Astrocyte of the cerebellum (primary cell): ENCODE measurements around the gene IRAK3.
A peak's percentile ranks its signal among the peaks of the same experiment; 100 is the strongest.
"Not testable (repeated sequence)": the region's sequence is repeated elsewhere in the genome, so short reads cannot be mapped to it uniquely, and the experiment has no call there.

Source experiments
- DNase-seq: peaks from one replicate; pipeline ENCODE4 v3.0.0-alpha.2; 2011; ENCODE audit warnings: low read depth
- H3K4me3 ChIP-seq: 2 replicates; pipeline ENCODE4 v1.5.1; 2011; ENCODE audit warnings: mild to moderate bottlenecking, low read depth, low read length, moderate library complexity
- in situ Hi-C: cut with HindIII; loops from 2 replicates; pipeline ENCODE4 v1.10.0; 2017; ENCODE audit warnings: low sequenced_read_pairs
- TF ChIP-seq, protein P1 (sequence below): IDR thresholded peaks from 2 replicates; pipeline ENCODE4 v1.5.1; 2012; ENCODE audit warnings: low read length, low read depth, moderate library complexity, mild to moderate bottlenecking; ENCODE audit errors: missing control alignments

Gene IRAK3

DNA sequence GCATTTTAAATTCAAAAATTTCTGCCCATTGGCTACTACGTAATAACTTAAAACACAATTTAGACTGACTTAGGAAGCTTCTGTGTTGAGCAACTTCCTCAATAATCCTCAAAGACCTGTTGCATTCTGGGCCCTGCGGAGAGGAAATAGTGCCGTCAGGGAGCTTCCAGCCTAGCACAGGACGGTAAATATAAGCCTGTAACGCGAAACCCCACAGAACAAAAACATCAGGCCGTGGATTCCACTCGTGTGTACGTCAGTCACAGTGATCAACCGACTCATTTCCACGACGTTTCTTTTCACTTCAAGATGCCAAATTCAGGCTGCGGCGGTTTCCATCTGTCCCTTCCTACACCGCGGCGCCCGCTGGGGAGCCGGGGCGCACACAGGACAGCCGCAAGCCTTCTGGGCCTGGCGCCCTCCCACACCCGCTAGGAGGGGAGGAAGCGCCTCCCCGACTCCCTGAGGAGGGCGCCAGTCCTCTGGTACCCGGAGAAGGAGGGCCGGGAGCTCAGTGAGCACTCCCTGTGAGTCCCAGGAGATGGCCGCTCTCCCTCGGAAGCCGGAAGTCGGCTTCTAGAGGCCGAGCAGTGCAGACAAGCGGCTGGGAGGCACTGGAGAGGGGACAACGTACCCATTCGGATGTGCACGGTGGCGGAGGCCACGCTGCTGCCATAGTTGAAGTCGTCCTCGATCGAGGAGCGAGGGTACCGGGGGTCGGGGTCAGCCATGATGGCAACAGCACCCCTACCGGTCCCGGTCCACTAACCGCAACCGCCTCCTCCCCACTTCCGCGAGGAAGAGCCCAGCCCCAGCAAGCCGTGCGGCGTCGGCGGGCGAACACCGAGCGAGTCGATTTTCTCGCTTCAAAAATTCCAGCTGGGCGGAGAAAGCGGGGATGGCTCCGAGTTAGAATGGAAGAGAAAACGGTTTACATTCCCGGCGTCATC is 19.5 kb upstream of the IRAK3 start, which contains the start of gene TMBIM4:
TMBIM4 (minus strand) TSS at position 776 of the 950 bp plus-strand sequence; CDS start at position 731, 45 bp downstream.
- DNase-seq, result peak; percentile 79
- in situ Hi-C loops, result no loop called here
- peak within 1 kb of the TSS; percentile 63 for H3K4me3 ChIP-seq
- TF ChIP-seq, protein P1, sequence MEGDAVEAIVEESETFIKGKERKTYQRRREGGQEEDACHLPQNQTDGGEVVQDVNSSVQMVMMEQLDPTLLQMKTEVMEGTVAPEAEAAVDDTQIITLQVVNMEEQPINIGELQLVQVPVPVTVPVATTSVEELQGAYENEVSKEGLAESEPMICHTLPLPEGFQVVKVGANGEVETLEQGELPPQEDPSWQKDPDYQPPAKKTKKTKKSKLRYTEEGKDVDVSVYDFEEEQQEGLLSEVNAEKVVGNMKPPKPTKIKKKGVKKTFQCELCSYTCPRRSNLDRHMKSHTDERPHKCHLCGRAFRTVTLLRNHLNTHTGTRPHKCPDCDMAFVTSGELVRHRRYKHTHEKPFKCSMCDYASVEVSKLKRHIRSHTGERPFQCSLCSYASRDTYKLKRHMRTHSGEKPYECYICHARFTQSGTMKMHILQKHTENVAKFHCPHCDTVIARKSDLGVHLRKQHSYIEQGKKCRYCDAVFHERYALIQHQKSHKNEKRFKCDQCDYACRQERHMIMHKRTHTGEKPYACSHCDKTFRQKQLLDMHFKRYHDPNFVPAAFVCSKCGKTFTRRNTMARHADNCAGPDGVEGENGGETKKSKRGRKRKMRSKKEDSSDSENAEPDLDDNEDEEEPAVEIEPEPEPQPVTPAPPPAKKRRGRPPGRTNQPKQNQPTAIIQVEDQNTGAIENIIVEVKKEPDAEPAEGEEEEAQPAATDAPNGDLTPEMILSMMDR, result no peak

DNA sequence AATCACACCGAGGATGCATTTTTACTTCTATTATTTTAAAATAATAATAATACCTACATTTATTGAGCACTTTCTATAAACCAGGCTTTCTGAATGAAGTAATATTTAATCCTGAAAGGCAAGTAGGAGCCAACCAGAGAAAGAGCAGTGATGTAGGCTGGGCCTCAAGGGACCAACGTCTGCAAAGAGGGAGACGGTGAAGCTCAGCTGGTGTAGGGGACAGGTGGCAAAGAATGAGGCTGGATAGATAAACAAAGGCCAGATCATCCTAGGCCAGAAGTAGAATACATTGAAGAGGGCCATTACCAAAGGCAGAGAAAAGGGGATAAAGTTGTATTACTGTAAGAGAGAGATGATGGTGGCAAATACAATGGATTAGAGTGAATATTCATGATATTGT is 18.4 kb upstream of the IRAK3 start:
- peak overlapping the region; percentile 63 for H3K4me3 ChIP-seq
- TF ChIP-seq, protein P1, result no peak
- no peak for DNase-seq
- in situ Hi-C loops, result no loop called here

DNA sequence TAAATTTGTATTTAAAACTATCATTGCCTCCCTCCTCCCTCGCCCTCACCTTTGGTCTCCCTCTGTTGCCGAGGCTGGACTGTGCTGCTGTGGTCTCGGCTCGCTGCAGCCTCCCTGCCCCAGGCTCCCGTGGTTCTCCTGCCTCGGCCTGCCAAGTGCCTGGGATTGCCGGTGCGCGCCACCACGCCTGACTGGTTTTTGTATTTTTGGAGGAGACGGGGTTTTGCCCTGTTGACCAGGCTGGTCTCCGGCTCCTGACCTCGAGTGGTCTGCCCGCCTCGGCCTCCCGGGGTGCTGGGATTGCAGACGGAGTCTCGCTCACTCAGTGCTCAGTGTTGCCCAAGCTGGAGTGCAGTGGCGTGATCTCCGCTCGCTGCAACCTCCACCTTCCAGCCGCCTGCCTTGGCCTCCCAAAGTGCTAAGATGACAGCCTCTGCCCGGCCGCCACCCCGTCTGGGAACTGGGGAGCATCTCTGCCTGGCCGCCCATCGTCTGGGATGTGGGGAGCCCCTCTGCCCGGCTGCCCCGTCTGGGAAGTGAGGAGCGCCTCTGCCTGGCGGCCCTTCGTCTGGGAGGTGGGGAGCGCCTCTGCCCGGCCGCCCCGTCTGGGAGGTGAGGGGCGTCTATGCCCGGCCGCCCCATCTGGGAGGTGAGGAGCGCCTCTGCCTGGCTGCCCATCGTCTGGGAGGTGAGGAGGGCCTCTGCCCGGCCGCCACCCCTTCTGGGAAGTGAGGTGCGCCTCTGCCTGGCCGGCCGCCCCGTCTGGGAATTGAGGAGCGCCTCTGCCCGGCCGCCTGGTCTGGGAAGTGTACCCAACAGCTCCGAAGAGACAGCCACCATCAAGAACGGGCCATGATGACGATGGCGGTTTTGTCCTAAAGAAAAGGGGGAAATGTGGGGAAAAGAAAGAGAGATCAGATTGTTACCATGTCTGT is 14.4 kb upstream of the IRAK3 start:
- in situ Hi-C loops, H3K4me3 ChIP-seq, DNase-seq: not testable (repeated sequence)

DNA sequence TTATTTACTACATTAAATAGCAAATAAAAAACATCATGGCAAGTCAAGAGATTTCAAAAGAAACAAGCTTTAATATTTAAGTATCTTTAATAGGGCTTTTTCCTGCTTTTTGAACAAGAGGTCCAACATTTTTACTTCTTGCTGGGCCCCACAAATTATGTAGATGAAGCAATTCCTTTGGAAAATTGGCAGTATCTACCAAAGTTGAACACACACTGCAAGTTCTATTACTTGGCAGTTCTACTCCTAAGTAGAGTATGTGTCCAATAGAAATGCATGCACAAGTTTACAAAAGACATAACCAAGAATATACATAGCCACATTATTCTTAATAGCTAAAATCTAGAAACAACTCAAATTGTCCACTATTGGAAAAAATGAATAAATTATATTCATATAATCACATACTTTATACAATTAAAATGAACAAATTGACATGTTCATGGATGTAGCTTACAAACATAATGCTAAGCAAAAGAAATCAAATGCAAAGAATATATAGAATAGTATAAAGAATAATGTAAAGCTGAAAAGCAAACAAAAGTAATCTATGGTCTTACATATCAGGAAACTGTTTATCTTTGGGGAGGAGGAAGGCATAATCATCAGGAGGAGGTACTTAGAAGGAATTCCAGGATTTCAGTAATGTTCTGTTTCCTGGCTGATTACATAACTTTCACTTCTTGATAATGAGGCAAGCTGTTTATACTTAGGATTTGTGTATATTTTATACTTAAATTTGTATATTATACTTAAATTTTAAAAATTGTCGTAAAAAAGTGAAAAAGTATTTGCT is 12.7 kb upstream of the IRAK3 start:
- TF ChIP-seq, protein P1, result no peak
- no peak for DNase-seq
- in situ Hi-C loops, result no loop called here
- H3K4me3 ChIP-seq, result no peak overlapping the region

DNA sequence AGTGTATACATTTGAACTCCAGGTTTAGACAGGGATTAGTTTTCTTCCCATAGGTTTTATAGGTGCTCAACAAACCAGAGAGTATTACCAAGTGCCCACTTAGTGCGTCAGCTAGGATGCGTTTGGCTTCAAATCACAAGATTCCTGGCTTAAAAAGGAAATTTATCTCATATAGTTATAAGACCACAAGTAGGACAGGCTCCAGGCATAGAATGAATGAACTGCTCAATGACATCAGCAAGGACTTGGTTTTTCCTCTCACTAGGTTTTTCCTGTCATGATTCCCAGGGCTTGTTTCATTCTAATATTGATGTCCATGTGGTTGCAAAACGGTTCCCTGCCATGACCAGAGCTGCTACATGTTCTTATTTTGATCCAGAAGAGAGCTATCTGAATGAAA is 6.1 kb upstream of the IRAK3 start:
- no peak for DNase-seq
- TF ChIP-seq, protein P1, result no peak
- no peak overlapping the region for H3K4me3 ChIP-seq
- in situ Hi-C loops, result no loop called here

DNA sequence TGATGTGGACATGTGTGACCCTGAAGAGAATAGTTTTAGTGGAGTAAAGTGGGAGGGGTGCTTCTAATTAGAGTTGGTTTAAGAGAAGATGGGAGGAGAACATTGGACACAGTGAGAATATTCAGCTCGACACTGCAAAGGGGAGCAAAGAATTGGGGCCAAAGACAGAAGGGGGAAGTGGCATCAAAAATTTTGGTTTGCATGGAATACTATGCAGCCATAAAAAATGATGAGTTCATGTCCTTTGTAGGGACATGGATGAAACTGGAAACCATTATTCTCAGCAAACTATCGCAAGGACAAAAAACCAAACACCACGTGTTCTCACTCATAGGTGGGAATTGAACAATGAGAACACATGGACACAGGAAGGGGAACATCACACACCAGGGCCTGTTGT is 4.2 kb upstream of the IRAK3 start:
- DNase-seq, H3K4me3 ChIP-seq, in situ Hi-C loops: not testable (repeated sequence)

DNA sequence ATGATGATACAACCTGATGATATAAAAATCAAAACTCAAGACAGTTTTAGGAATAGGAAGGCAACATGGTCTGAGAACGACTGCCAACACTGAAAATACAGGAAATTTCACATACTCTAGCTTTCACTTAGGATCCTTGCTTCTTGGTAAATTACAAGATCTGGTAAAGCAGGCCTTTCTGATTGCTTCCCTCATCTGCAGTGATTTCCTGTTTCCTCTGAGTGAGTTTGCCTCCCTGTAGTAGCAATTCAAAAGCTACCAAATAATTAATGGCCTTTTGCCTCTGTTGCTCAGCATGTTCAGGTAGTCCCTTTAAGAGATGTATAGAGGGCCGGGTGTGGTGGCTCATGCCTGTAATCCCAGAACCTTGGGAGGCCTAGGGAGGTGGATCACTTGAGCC is 2.0 kb upstream of the IRAK3 start:
- in situ Hi-C loops, result no loop called here
- no peak overlapping the region for H3K4me3 ChIP-seq
- no peak for DNase-seq
- TF ChIP-seq, protein P1, result no peak
